OCI-LY1 (cell line): ENCODE data around the gene MLX.

Experiments
- EZH2 ChIP-seq: fragments of 200-600 bp; sonication (generic), shearing (Covaris generic); IDR thresholded peaks from 2 replicates; pipeline ENCODE4 v1.8.0; 2017; ENCODE audit warnings: borderline replicate concordance, mixed run types, mild to moderate bottlenecking, antibody characterized with exemption, low read length, moderate library complexity, mixed read lengths
- TF ChIP-seq, protein P1 (sequence below): fragments of 200-600 bp; sonication (generic), shearing (Covaris generic); IDR thresholded peaks from 2 replicates; pipeline ENCODE4 v1.5.1; 2017; ENCODE audit warnings: mild to moderate bottlenecking, antibody characterized with exemption, low read length, moderate library complexity, mixed read lengths

GRCh38 chr17:42562388-42563142 lies 4.3 kb upstream of the MLX start:
- TF ChIP-seq, protein P1, sequence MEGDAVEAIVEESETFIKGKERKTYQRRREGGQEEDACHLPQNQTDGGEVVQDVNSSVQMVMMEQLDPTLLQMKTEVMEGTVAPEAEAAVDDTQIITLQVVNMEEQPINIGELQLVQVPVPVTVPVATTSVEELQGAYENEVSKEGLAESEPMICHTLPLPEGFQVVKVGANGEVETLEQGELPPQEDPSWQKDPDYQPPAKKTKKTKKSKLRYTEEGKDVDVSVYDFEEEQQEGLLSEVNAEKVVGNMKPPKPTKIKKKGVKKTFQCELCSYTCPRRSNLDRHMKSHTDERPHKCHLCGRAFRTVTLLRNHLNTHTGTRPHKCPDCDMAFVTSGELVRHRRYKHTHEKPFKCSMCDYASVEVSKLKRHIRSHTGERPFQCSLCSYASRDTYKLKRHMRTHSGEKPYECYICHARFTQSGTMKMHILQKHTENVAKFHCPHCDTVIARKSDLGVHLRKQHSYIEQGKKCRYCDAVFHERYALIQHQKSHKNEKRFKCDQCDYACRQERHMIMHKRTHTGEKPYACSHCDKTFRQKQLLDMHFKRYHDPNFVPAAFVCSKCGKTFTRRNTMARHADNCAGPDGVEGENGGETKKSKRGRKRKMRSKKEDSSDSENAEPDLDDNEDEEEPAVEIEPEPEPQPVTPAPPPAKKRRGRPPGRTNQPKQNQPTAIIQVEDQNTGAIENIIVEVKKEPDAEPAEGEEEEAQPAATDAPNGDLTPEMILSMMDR, result no peak
- TF ChIP-seq EZH2, result no peak
